Gastroesophageal sphincter (tissue), 3 donors: ENCODE results near the gene LRRC25.

Experiments
- POLR2AphosphoS5 ChIP-seq: sonication (generic); formaldehyde crosslinking; IDR thresholded peaks from one replicate; pipeline ENCODE4 v1.6.1; 2017; ENCODE audit warnings: antibody characterized with exemption
- TF ChIP-seq, protein P1 (sequence below), 4 experiments: fragments of 200-600 bp in 2 of 4; fragments of 450-650 bp in 2 of 4; sonication (generic) in 1 of 4; IDR thresholded peaks; one replicate each; pipeline ENCODE4 v1.5.1; 2017 to 2019; ENCODE audit warnings: antibody characterized with exemption in 4 of 4, mild to moderate bottlenecking in 2 of 4, moderate library complexity in 2 of 4

GRCh38 chr19:18424122-18424889 is 26.9 kb upstream of the LRRC25 start:
- no peak for TF ChIP-seq POLR2AphosphoS5
- TF ChIP-seq, protein P1, sequence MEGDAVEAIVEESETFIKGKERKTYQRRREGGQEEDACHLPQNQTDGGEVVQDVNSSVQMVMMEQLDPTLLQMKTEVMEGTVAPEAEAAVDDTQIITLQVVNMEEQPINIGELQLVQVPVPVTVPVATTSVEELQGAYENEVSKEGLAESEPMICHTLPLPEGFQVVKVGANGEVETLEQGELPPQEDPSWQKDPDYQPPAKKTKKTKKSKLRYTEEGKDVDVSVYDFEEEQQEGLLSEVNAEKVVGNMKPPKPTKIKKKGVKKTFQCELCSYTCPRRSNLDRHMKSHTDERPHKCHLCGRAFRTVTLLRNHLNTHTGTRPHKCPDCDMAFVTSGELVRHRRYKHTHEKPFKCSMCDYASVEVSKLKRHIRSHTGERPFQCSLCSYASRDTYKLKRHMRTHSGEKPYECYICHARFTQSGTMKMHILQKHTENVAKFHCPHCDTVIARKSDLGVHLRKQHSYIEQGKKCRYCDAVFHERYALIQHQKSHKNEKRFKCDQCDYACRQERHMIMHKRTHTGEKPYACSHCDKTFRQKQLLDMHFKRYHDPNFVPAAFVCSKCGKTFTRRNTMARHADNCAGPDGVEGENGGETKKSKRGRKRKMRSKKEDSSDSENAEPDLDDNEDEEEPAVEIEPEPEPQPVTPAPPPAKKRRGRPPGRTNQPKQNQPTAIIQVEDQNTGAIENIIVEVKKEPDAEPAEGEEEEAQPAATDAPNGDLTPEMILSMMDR (IDR thresholded peaks at IDR 0.05), result no peak
